HepG2 (cell line): ENCODE measurements around the gene DDX6. TPM values are rescaled to one million over a fixed set of nuclear protein-coding genes. Genes with fewer than 3 reads are reported as not detected.
"Not testable (repeated sequence)": the region's sequence is repeated elsewhere in the genome, so short reads cannot be mapped to it uniquely, and the experiment has no call there.

Experiments
- ATAC-seq: fragments of 200-7000 bp; cut with Tn5 transposase; 3 replicates; pipeline ENCODE4 v1.9.1; 2020; ENCODE audit warnings: mild to moderate bottlenecking, moderate library complexity
- BruUV-seq: library from RNA; stranded (reverse); fragments of 400-500 nt; replicated peaks from 2 replicates; lab custom pipeline; 2021; lab: Mats Ljungman, UMichigan
- CTCF ChIA-PET: fragments of 300-600 bp; formaldehyde crosslinking; extraction: SDS; loops from one replicate; lab custom pipeline; 2021; ENCODE audit warnings: low total read pairs, inconsistent platforms, low intra/inter-chr PET ratio; lab: Yijun Ruan, JAX
- POLR2A ChIA-PET: fragments of 350-600 bp; sonication (Branson Sonifier 250); formaldehyde crosslinking; loops from one replicate; lab custom pipeline; 2020; ENCODE audit warnings: antibody characterized with exemption, inconsistent platforms; lab: Yijun Ruan, JAX
- DNase-seq: peaks from one replicate; pipeline ENCODE4 v3.0.0-alpha.2; 2015; ENCODE audit warnings: low spot score
- FAIRE-seq: peaks from 3 replicates; lab custom pipeline; 2011; peaks lifted over from hg19 to GRCh38; lab: Jason Lieb, UNC
- H2AFZ ChIP-seq: one replicate; pipeline ENCODE4 v1.6.1; 2011; ENCODE audit warnings: low read length, inconsistent platforms
- H3K27ac ChIP-seq: fragments of 300-600 bp; 3 replicates; pipeline ENCODE4 v1.8.0; 2011; ENCODE audit warnings: mixed run types, mild to moderate bottlenecking, mixed read lengths, low read length, inconsistent platforms; ENCODE audit not compliant: insufficient read depth; ENCODE audit errors: extremely low read length
- H3K27me3 ChIP-seq, 2 experiments: fragments of 200-600 bp in 1 of 2; 2 replicates in 1 of 2; 3 replicates in 1 of 2; pipeline versions ENCODE4 v1.6.0 to v1.8.0; 2011; ENCODE audit warnings: low read length in 2 of 2, mild to moderate bottlenecking in 2 of 2, moderate library complexity in 2 of 2, inconsistent platforms in 1 of 2; ENCODE audit not compliant: insufficient read depth in 2 of 2, control insufficient read depth in 1 of 2
- H3K36me3 ChIP-seq, 2 experiments: fragments of 200-600 bp in 1 of 2; replicated peaks in 1 of 2; 2 replicates in 1 of 2; 3 replicates in 1 of 2; pipeline versions ENCODE4 v1.5.1 to v1.8.0; 2011; ENCODE audit warnings: low read length in 2 of 2, inconsistent platforms in 1 of 2; ENCODE audit not compliant: insufficient read depth in 2 of 2, control insufficient read depth in 1 of 2
- H3K4me1 ChIP-seq: 2 replicates; pipeline ENCODE4 v1.5.1; 2012; ENCODE audit warnings: low read length, inconsistent platforms; ENCODE audit not compliant: insufficient read depth
- H3K4me2 ChIP-seq: 2 replicates; pipeline ENCODE4 v1.6.0; 2011; ENCODE audit warnings: low read depth, low read length, inconsistent platforms
- H3K4me3 ChIP-seq, 3 experiments: fragments of 200-600 bp in 1 of 3; sonication (generic), shearing (Covaris generic) in 1 of 3; replicated peaks in 1 of 3; 2 replicates each; pipeline ENCODE4 v1.5.1; 2011 to 2016; ENCODE audit warnings: low read length in 3 of 3, inconsistent platforms in 2 of 3, low read depth in 2 of 3, mild to moderate bottlenecking in 2 of 3, control low read depth in 1 of 3, mixed read lengths in 1 of 3; ENCODE audit not compliant: insufficient read depth in 1 of 3
- H3K79me2 ChIP-seq: one replicate; pipeline ENCODE4 v1.6.1; 2011; ENCODE audit warnings: low read length, inconsistent platforms; ENCODE audit not compliant: insufficient read depth
- H3K9ac ChIP-seq: 2 replicates; pipeline ENCODE4 v1.6.0; 2011; ENCODE audit warnings: mild to moderate bottlenecking, low read depth, low read length, inconsistent platforms; ENCODE audit not compliant: insufficient read depth
- H3K9me3 ChIP-seq: 2 replicates; pipeline ENCODE4 v1.5.1; 2012; ENCODE audit warnings: mild to moderate bottlenecking, low read length
- H4K20me1 ChIP-seq: 2 replicates; pipeline ENCODE4 v1.6.0; 2011; ENCODE audit warnings: inconsistent platforms, mild to moderate bottlenecking, low read length, moderate library complexity; ENCODE audit not compliant: insufficient read depth
- WGBS: methylation state at CpG from one replicate; pipeline ENCODE4 v1.1.6; 2017; ENCODE audit warnings: low lambda C conversion rate; 5-methylcytosine and 5-hydroxymethylcytosine counted together
- in situ Hi-C: cut with HindIII; loops from 2 replicates; pipeline ENCODE4 v1.10.0; 2017; ENCODE audit warnings: low pct_unique_long_range_greater_than_20kb; ENCODE audit not compliant: extremely low pct_ligation_motif_present
- intact Hi-C: fragments of 100-400 bp; cut with micrococcal nuclease; formaldehyde crosslinking; loops from one replicate; pipeline ENCODE4 v1.10.0; 2022; ENCODE audit not compliant: unreplicated experiment
- polyA plus RNA-seq, 8 experiments: library from polyadenylated mRNA; depleted of rRNA in 3 of 8; stranded (reverse) in 7 of 8; unstranded in 1 of 8; fragments of >200 nt; fragmentation: Illumina TruSeq in 4 of 8; extraction: Trizol in 4 of 8; gene quantifications; 2 replicates each; pipeline versions ENCODE4 v1.2.1 to v1.2.3, GENCODE V29; 2011 to 2016; ENCODE audit warnings: low read depth in 4 of 8, missing spikeins in 1 of 8, mixed read lengths in 1 of 8; ENCODE audit not compliant: insufficient read depth in 1 of 8
- total RNA-seq, 5 experiments: library from RNA; depleted of rRNA; stranded (reverse); fragments of >200 nt; fragmentation: Illumina TruSeq; extraction: Trizol; gene quantifications; 2 replicates each; pipeline ENCODE4 v1.2.3, GENCODE V29; 2016; ENCODE audit warnings: low read depth in 1 of 5

DDX6 gene
- total and polyA plus RNA-seq, 2 of the 13 experiments (the other 11 are each of a cell fraction or from before 2014, with no cell fraction given) = 20.9 to 59.2 TPM

DNA sequence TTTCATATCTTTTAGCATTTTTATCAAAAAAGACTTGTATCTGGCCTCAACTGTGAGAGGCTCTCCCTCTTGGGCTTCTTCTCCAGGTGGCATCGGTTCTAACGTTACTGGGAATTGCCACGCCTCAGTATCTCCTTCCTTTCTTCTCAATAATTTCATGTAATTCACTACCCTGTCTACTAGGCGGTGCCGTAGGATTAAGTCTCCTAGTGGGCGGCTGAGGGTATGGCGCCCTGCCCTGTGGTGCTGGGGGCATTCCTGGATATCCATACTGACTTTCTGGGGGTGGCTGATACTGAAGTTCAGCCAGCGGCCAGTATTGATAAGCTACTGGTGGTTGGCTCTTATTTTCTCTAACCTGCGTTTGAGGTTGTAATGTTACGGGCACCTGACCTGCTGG, 62.9 kb downstream of the DDX6 start:
- FAIRE-seq, H2AFZ ChIP-seq, H3K4me1 ChIP-seq, in situ Hi-C loops, BruUV-seq, H3K27ac ChIP-seq, H3K27me3 ChIP-seq, ATAC-seq, POLR2A ChIA-PET, H3K4me3 ChIP-seq, H3K9ac ChIP-seq, H3K9me3 ChIP-seq, H4K20me1 ChIP-seq, H3K4me2 ChIP-seq, intact Hi-C loops, DNase-seq, H3K79me2 ChIP-seq, H3K36me3 ChIP-seq: not testable (repeated sequence)
- CTCF ChIA-PET = interaction anchor here (1.7 kb wide), 1 partner anchor 38 kb away, joined by 4 read pairs; no protein-coding TSS in a partner anchor
- whole genome bisulfite sequencing = 24% methylated on average over 10 of the region's 10 CpGs

DNA sequence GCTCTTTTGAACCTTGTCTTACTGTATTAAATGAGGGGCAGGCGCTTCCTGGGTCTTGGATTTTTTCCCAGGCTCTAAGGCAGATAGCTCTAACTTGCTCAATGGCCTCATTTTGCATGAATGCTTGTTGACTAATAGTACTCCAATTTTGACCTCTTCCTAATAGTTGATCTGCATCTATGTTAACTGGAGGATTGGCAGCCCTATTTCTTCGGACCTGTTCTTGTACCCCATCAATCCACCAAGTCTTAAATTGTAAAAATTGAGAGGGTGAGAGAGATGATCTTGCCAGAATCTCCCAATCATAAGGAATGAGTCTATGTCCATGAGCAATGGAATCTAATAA, 63.3 kb downstream of the DDX6 start:
- H3K4me3 ChIP-seq, in situ Hi-C loops, H2AFZ ChIP-seq, FAIRE-seq, ATAC-seq, POLR2A ChIA-PET, H3K4me1 ChIP-seq, H3K9ac ChIP-seq, DNase-seq, H3K4me2 ChIP-seq, BruUV-seq, H3K27me3 ChIP-seq, H3K79me2 ChIP-seq, H4K20me1 ChIP-seq, H3K27ac ChIP-seq, H3K36me3 ChIP-seq, intact Hi-C loops, H3K9me3 ChIP-seq: not testable (repeated sequence)
- CTCF ChIA-PET = interaction anchor here (1.7 kb wide), 1 partner anchor 38 kb away, joined by 4 read pairs; no protein-coding TSS in a partner anchor
- 15% methylated on average over 2 of the region's 2 CpGs for WGBS

DNA sequence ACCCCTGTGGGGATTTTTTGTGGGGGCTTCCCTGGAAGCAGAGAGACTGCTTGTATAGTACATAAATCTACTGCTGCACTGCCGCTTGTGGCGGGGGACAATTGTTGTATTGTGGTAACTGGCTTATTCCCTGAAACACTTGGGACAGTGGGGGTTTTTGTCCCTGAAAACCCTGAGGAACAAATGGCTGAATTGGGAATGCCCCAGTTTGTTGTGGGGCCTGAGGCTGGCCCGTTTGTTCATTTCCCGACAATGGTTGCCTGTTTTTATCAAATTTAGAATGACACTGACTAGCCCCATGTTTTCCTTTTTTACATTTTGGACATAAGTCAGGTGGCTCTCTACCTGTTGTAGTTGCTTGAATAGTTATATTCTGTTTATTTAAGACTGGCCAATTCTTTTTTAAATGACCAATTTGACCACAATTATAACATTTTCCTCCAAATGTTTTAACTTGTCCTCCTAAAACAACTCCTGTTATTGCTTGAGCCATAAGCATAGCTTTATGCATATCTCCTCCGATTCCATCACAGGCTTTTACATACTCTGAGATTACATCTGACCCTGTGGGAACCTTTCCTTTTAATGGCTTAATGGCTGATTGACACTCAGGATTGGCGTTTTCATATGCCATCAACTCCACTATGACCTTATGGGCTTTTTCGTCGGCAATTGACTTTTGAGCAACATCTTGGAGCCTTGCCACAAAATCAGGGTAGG, 63.8 kb downstream of the DDX6 start:
- ATAC-seq, POLR2A ChIA-PET, H2AFZ ChIP-seq, H4K20me1 ChIP-seq, H3K27ac ChIP-seq, H3K9ac ChIP-seq, H3K27me3 ChIP-seq, FAIRE-seq, DNase-seq, H3K4me1 ChIP-seq, H3K4me3 ChIP-seq, BruUV-seq, H3K79me2 ChIP-seq, H3K9me3 ChIP-seq, H3K4me2 ChIP-seq, H3K36me3 ChIP-seq, in situ Hi-C loops, intact Hi-C loops: not testable (repeated sequence)
- CTCF ChIA-PET = interaction anchor here (1.7 kb wide), 1 partner anchor 37 kb away, joined by 4 read pairs; no protein-coding TSS in a partner anchor
- 12% methylated on average over 6 of the region's 8 CpGs for WGBS

DNA sequence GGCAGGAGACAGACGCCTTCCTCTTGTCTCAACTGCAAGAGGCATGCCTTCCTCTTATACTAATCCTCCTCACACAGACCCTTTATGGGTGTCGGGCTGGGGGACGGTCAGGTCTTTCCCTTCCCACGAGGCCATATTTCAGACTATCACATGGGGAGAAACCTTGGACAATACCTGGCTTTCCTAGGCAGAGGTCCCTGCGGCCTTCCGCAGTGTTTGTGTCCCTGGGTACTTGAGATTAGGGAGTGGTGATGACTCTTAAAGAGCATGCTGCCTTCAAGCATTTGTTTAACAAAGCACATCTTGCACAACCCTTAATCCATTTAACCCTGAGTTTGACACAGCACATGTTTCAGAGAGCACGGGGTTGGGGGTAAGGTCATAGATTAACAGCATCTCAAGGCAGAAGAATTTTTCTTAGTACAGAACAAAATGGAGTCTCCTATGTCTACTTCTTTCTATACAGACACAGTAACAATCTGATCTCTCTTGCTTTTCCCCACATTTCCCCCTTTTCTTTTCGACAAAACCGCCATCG, 69.4 kb downstream of the DDX6 start:
- H3K79me2 ChIP-seq, H3K36me3 ChIP-seq, H3K4me1 ChIP-seq, ATAC-seq, H4K20me1 ChIP-seq, FAIRE-seq, H3K4me3 ChIP-seq, H3K9ac ChIP-seq, H2AFZ ChIP-seq, H3K4me2 ChIP-seq, BruUV-seq, POLR2A ChIA-PET, H3K9me3 ChIP-seq, CTCF ChIA-PET, DNase-seq, in situ Hi-C loops, intact Hi-C loops, H3K27ac ChIP-seq, H3K27me3 ChIP-seq: not testable (repeated sequence)
- WGBS = 69% methylated on average over 3 of the region's 10 CpGs
